ENCODE measurements around the gene AKAP6.
"Not testable (repeated sequence)": the region's sequence is repeated elsewhere in the genome, so short reads cannot be mapped to it uniquely, and the experiment has no call there.

DNA sequence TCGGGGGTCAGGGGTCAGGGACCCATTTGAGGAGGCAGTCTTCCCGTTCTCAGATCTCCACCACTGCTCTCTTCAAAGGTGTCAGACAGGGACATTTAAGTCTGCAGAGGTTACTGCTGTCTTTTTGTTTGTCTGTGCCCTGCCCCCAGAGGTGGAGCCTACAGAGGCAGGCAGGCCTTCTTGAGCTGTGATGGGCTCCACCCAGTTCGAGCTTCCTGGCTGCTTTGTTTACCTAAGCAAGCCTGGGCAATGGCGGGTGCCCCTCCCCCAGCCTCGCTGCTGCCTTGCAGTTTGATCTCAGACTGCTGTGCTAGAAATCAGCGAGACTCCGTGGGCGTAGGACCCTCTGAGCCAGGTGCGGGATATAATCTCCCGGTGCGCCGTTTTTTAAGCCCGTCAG is 254.3 kb downstream of the AKAP6 start:
- TF ChIP-seq, protein P1, sequence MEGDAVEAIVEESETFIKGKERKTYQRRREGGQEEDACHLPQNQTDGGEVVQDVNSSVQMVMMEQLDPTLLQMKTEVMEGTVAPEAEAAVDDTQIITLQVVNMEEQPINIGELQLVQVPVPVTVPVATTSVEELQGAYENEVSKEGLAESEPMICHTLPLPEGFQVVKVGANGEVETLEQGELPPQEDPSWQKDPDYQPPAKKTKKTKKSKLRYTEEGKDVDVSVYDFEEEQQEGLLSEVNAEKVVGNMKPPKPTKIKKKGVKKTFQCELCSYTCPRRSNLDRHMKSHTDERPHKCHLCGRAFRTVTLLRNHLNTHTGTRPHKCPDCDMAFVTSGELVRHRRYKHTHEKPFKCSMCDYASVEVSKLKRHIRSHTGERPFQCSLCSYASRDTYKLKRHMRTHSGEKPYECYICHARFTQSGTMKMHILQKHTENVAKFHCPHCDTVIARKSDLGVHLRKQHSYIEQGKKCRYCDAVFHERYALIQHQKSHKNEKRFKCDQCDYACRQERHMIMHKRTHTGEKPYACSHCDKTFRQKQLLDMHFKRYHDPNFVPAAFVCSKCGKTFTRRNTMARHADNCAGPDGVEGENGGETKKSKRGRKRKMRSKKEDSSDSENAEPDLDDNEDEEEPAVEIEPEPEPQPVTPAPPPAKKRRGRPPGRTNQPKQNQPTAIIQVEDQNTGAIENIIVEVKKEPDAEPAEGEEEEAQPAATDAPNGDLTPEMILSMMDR (conservative IDR thresholded peaks at IDR 0.05) = not testable (repeated sequence)
- not testable (repeated sequence) for TF ChIP-seq ZFX (IDR thresholded peaks at IDR 0.05)
